Liver (tissue), 9 donors: ENCODE results near the gene CACNA1H. TPM values are rescaled to one million over a fixed set of nuclear protein-coding genes. Genes with fewer than 3 reads are reported as not detected.
A peak's percentile ranks its signal among the peaks of the same experiment; 100 is the strongest.

ENCODE experiments used
- DNase-seq: peaks from one replicate; pipeline ENCODE4 v3.0.0-alpha.2; 2017; ENCODE audit warnings: low spot score
- H3K27ac ChIP-seq, 2 donors: one replicate each; pipeline ENCODE4 v1.7.0; 2013; ENCODE audit warnings: inconsistent platforms in 2 of 2, low read length in 2 of 2, control low read depth in 1 of 2, low read depth in 1 of 2, mild to moderate bottlenecking in 1 of 2
- H3K27me3 ChIP-seq, 4 donors: one replicate each; pipeline versions ENCODE4 v1.6.1 to v1.7.0; 2013; ENCODE audit warnings: low read length in 3 of 4, inconsistent platforms in 1 of 4, mild to moderate bottlenecking in 1 of 4, moderate library complexity in 1 of 4; ENCODE audit not compliant: control insufficient read depth in 4 of 4, insufficient read depth in 4 of 4
- H3K36me3 ChIP-seq, 4 donors: one replicate each; pipeline versions ENCODE4 v1.6.1 to v1.7.0; 2013; ENCODE audit warnings: low read length in 3 of 4, mild to moderate bottlenecking in 3 of 4, low read depth in 1 of 4, moderate library complexity in 1 of 4; ENCODE audit not compliant: control insufficient read depth in 4 of 4, insufficient read depth in 3 of 4
- H3K4me1 ChIP-seq, 4 donors: one replicate each; pipeline versions ENCODE4 v1.6.1 to v1.7.0; 2013; ENCODE audit warnings: low read length in 3 of 4, mild to moderate bottlenecking in 3 of 4, moderate library complexity in 1 of 4; ENCODE audit not compliant: control insufficient read depth in 4 of 4, insufficient read depth in 4 of 4
- H3K4me3 ChIP-seq, 3 donors: one replicate each; pipeline versions ENCODE4 v1.6.1 to v1.7.0; 2013; ENCODE audit warnings: low read length in 3 of 3, control low read depth in 1 of 3, low read depth in 1 of 3, mild to moderate bottlenecking in 1 of 3
- H3K9ac ChIP-seq, 2 donors: one replicate each; pipeline ENCODE4 v1.7.0; 2013; ENCODE audit warnings: low read length in 2 of 2, mild to moderate bottlenecking in 2 of 2, moderate library complexity in 2 of 2, control low read depth in 1 of 2, low read depth in 1 of 2
- H3K9me3 ChIP-seq, 4 donors: one replicate each; pipeline versions ENCODE4 v1.6.1 to v1.7.0; 2013; ENCODE audit warnings: low read length in 3 of 4; ENCODE audit not compliant: control insufficient read depth in 4 of 4
- ATF3 ChIP-seq: IDR thresholded peaks from 2 replicates; pipeline ENCODE4 v1.6.1; 2016; ENCODE audit warnings: antibody characterized with exemption
- CTCF ChIP-seq: fragments of 150-350 bp; IDR thresholded peaks from 2 replicates; pipeline ENCODE4 v1.5.1; 2017; ENCODE audit warnings: improper control_type of control experiment, low read depth, low read length; ENCODE audit not compliant: missing input control
- EGR1 ChIP-seq, 2 donors: IDR thresholded peaks; 2 replicates each; pipeline ENCODE4 v1.6.1; 2016 to 2018; ENCODE audit warnings: antibody characterized with exemption in 2 of 2, low read depth in 2 of 2
- FOXA1 ChIP-seq: IDR thresholded peaks from 2 replicates; pipeline ENCODE4 v1.6.1; 2016; ENCODE audit warnings: antibody characterized with exemption
- FOXA2 ChIP-seq: IDR thresholded peaks from 2 replicates; pipeline ENCODE4 v1.6.1; 2016; ENCODE audit warnings: antibody characterized with exemption
- GABPA ChIP-seq, 2 donors: IDR thresholded peaks in 1 of 2; conservative IDR thresholded peaks in 1 of 2; 2 replicates each; pipeline ENCODE4 v1.6.1; 2016; ENCODE audit warnings: antibody characterized with exemption in 2 of 2, mild to moderate bottlenecking in 1 of 2, moderate library complexity in 1 of 2
- HNF4A ChIP-seq, 2 donors: conservative IDR thresholded peaks; 2 replicates each; pipeline ENCODE4 v1.6.1; 2016; ENCODE audit warnings: antibody characterized with exemption in 2 of 2, mild to moderate bottlenecking in 2 of 2
- HNF4G ChIP-seq: IDR thresholded peaks from 2 replicates; pipeline ENCODE4 v1.6.1; 2016; ENCODE audit warnings: antibody characterized with exemption
- JUND ChIP-seq, 2 donors: IDR thresholded peaks; 2 replicates each; pipeline ENCODE4 v1.6.1; 2016; ENCODE audit warnings: antibody characterized with exemption in 2 of 2
- MAX ChIP-seq: IDR thresholded peaks from 2 replicates; pipeline ENCODE4 v1.6.1; 2016; ENCODE audit warnings: antibody characterized with exemption
- NR2F2 ChIP-seq: IDR thresholded peaks from 2 replicates; pipeline ENCODE4 v1.6.1; 2016; ENCODE audit warnings: antibody characterized with exemption
- RAD21 ChIP-seq, 2 donors: IDR thresholded peaks; 2 replicates each; pipeline ENCODE4 v1.6.1; 2016; ENCODE audit warnings: antibody characterized with exemption in 2 of 2, mild to moderate bottlenecking in 2 of 2
- RXRA ChIP-seq, 2 donors: IDR thresholded peaks; 2 replicates each; pipeline ENCODE4 v1.6.1; 2017 to 2018; ENCODE audit warnings: antibody characterized with exemption in 2 of 2, mild to moderate bottlenecking in 1 of 2
- SP1 ChIP-seq: IDR thresholded peaks from 2 replicates; pipeline ENCODE4 v1.6.1; 2018; ENCODE audit warnings: antibody characterized with exemption, mild to moderate bottlenecking
- TAF1 ChIP-seq: conservative IDR thresholded peaks from 2 replicates; pipeline ENCODE4 v1.6.1; 2016; ENCODE audit warnings: antibody characterized with exemption, mild to moderate bottlenecking
- ZBTB33 ChIP-seq: IDR thresholded peaks from 2 replicates; pipeline ENCODE4 v1.6.1; 2016; ENCODE audit warnings: antibody characterized with exemption
- WGBS: extraction: QIAGEN DNeasy Blood & Tissue Kit; methylation state at CpG from one replicate; pipeline ENCODE4 v1.1.7; 2013; 5-methylcytosine and 5-hydroxymethylcytosine counted together
- polyA plus RNA-seq, 2 donors: library from polyadenylated mRNA; stranded (reverse) in 1 of 2; unstranded in 1 of 2; fragments of 200-250 nt in 1 of 2; fragments of >200 nt in 1 of 2; fragmentation: Nextera tagmentation in 1 of 2; extraction: Ambion mirVana in 1 of 2; gene quantifications; one replicate each; pipeline versions ENCODE4 v1.2.1 to v1.2.3, GENCODE V29; 2013 to 2015
- total RNA-seq, 2 donors: library from RNA; depleted of rRNA; stranded (reverse); fragments of >200 nt; gene quantifications; one replicate each; pipeline ENCODE4 v1.2.3, GENCODE V29; 2014
- donor health status: healthy.
- donor health status: healthy.
- donor health status: healthy.
- donor health status: healthy.
- donor health status: healthy.

Gene CACNA1H
- total and polyA plus RNA-seq, 4 donors = 0.21 to 8.5 (median 6.1) TPM

GRCh38 chr16:1199347-1200013, 46.6 kb downstream of the CACNA1H start:
- TF ChIP-seq SP1 (no peak), HNF4G (no peak), HNF4A (conservative IDR thresholded peaks at IDR 0.05) (no peak), RAD21 (IDR thresholded peaks at IDR 0.05) (no peak), NR2F2 (no peak), TAF1 (no peak), CTCF (no peak), EGR1 (IDR thresholded peaks at IDR 0.05; ENCODE audit: low read depth in 2 of 2) (no peak), MAX (no peak), ZBTB33 (no peak), ATF3 (no peak)
- no peak overlapping the region for H3K9ac ChIP-seq
- no peak overlapping the region for H3K4me3 ChIP-seq
- peaks cover 0 to 26% (median 7%) of the 10 kb centered on the region in 4 donors for H3K36me3 ChIP-seq
- no peaks in the 10 kb centered on the region for H3K27me3 ChIP-seq
- H3K4me1 ChIP-seq = peaks cover 4 to 22% (median 12%) of the 10 kb centered on the region in 4 donors
- no peaks in the 10 kb centered on the region for H3K9me3 ChIP-seq
- H3K27ac ChIP-seq = no peak overlapping the region
- WGBS = 72% methylated on average over 15 of the region's 19 CpGs
- no peak for DNase-seq

GRCh38 chr16:1200014-1200627, 47.2 kb downstream of the CACNA1H start:
- Histone ChIP-seq H3K27ac (no peak overlapping the region), H3K36me3 (peaks cover 0 to 27% (median 8%) of the 10 kb centered on the region in 4 donors), H3K4me3 (no peak overlapping the region), H3K27me3 (no peaks in the 10 kb centered on the region), H3K4me1 (peaks cover 1 to 18% (median 10%) of the 10 kb centered on the region in 4 donors), H3K9me3 (no peaks in the 10 kb centered on the region), H3K9ac (no peak overlapping the region)
- DNase-seq = no peak
- WGBS = 79% methylated on average over 38 of the region's 38 CpGs
- no peak for TF ChIP-seq FOXA1
- peak in 1 of 2 donors; percentile 56 for TF ChIP-seq HNF4A (conservative IDR thresholded peaks at IDR 0.05)
- TF ChIP-seq FOXA2 = no peak
- TF ChIP-seq RXRA (IDR thresholded peaks at IDR 0.05) = peak in 1 of 2 donors; percentile 75
- TF ChIP-seq RAD21 (IDR thresholded peaks at IDR 0.05) = no peak
- TF ChIP-seq ZBTB33 = no peak
- TF ChIP-seq ATF3 = no peak
- no peak for TF ChIP-seq GABPA (IDR thresholded peaks at IDR 0.05 in 1 of 2, conservative IDR thresholded peaks at IDR 0.05 in 1 of 2)
- TF ChIP-seq HNF4G = no peak
- no peak for TF ChIP-seq TAF1
- no peak for TF ChIP-seq SP1
- TF ChIP-seq JUND (IDR thresholded peaks at IDR 0.05) = no peak
